Thoracic aorta (tissue), 2 donors: ENCODE results near the gene KDM6A. TPM values are rescaled to one million over a fixed set of nuclear protein-coding genes. Genes with fewer than 3 reads are reported as not detected.

ENCODE experiments used
- ATAC-seq: fragments of 150-250 bp; one replicate; pipeline ENCODE4 v1.8.0; 2017; ENCODE audit warnings: low read depth; ENCODE audit not compliant: insufficient number of reproducible peaks, low FRiP score
- DNase-seq: peaks from one replicate; pipeline ENCODE4 v3.0.0-alpha.2; 2020; ENCODE audit warnings: low spot score
- H3K27ac ChIP-seq, 2 donors: fragments of 200-600 bp; sonication (generic); 1 replicate in 1 of 2; 2 replicates in 1 of 2; pipeline ENCODE4 v1.5.1; 2016; ENCODE audit warnings: mild to moderate bottlenecking in 2 of 2, moderate library complexity in 2 of 2
- H3K27me3 ChIP-seq: fragments of 200-600 bp; sonication (generic); replicated peaks from 2 replicates; pipeline ENCODE4 v1.6.0; 2016; ENCODE audit warnings: mild to moderate bottlenecking; ENCODE audit not compliant: insufficient read depth
- H3K36me3 ChIP-seq: fragments of 200-600 bp; sonication (generic); one replicate; pipeline ENCODE4 v1.5.1; 2016
- H3K4me1 ChIP-seq, 2 donors: fragments of 200-600 bp; sonication (generic); 1 replicate in 1 of 2; 2 replicates in 1 of 2; pipeline versions ENCODE4 v1.5.1 to v1.6.0; 2016; ENCODE audit warnings: low read depth in 2 of 2, mild to moderate bottlenecking in 1 of 2; ENCODE audit not compliant: control insufficient read depth in 1 of 2
- H3K4me3 ChIP-seq: fragments of 200-600 bp; sonication (generic); 2 replicates; pipeline ENCODE4 v1.5.1; 2016; ENCODE audit warnings: mild to moderate bottlenecking
- H3K9me3 ChIP-seq: fragments of 200-600 bp; sonication (generic); 2 replicates; pipeline ENCODE4 v1.5.1; 2016
- total RNA-seq, 2 donors: library from RNA; depleted of rRNA; stranded (reverse); fragments of >200 nt; gene quantifications; one replicate each; pipeline versions ENCODE4 v1.1.0 to v1.2.3, GENCODE V29; 2016
- TF ChIP-seq, protein P1 (sequence below): fragments of 200-600 bp; sonication (generic); IDR thresholded peaks from one replicate; pipeline ENCODE4 v1.5.1; 2019; ENCODE audit warnings: antibody characterized with exemption

KDM6A gene
- total RNA-seq, 2 donors from 2014 or later, result 18.3 to 26.9 TPM

DNA sequence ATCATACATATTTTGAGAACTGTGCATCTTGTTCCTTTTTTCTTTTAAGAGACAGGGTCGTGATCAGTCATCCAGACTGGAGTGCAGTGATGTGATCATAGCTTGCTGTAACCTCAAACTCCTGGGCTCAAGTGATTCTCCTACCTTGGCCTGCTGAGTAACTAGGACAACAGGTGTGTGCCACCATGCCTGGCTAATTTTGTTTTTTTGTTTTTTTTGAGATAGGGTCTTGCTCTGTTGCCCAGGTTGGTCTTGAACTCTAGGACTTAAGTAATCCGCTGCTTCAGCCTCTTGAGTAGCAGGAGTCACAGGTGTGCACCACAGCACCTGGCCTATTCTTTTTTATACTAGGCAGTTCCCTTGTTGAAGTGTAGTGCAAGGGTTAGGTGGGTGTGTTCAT lies 24.6 kb downstream of the KDM6A start:
- Histone ChIP-seq H3K36me3 (no peaks in the 10 kb centered on the region), H3K4me3 (no peak overlapping the region), H3K27ac (no peak overlapping the region), H3K27me3 (no peaks in the 10 kb centered on the region), H3K9me3 (peaks cover 3% of the 10 kb centered on the region), H3K4me1 (peaks cover 4 to 6% of the 10 kb centered on the region in 2 donors)
- ATAC-seq (no peak), DNase-seq (no peak)
- TF ChIP-seq, protein P1, sequence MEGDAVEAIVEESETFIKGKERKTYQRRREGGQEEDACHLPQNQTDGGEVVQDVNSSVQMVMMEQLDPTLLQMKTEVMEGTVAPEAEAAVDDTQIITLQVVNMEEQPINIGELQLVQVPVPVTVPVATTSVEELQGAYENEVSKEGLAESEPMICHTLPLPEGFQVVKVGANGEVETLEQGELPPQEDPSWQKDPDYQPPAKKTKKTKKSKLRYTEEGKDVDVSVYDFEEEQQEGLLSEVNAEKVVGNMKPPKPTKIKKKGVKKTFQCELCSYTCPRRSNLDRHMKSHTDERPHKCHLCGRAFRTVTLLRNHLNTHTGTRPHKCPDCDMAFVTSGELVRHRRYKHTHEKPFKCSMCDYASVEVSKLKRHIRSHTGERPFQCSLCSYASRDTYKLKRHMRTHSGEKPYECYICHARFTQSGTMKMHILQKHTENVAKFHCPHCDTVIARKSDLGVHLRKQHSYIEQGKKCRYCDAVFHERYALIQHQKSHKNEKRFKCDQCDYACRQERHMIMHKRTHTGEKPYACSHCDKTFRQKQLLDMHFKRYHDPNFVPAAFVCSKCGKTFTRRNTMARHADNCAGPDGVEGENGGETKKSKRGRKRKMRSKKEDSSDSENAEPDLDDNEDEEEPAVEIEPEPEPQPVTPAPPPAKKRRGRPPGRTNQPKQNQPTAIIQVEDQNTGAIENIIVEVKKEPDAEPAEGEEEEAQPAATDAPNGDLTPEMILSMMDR, result no peak

DNA sequence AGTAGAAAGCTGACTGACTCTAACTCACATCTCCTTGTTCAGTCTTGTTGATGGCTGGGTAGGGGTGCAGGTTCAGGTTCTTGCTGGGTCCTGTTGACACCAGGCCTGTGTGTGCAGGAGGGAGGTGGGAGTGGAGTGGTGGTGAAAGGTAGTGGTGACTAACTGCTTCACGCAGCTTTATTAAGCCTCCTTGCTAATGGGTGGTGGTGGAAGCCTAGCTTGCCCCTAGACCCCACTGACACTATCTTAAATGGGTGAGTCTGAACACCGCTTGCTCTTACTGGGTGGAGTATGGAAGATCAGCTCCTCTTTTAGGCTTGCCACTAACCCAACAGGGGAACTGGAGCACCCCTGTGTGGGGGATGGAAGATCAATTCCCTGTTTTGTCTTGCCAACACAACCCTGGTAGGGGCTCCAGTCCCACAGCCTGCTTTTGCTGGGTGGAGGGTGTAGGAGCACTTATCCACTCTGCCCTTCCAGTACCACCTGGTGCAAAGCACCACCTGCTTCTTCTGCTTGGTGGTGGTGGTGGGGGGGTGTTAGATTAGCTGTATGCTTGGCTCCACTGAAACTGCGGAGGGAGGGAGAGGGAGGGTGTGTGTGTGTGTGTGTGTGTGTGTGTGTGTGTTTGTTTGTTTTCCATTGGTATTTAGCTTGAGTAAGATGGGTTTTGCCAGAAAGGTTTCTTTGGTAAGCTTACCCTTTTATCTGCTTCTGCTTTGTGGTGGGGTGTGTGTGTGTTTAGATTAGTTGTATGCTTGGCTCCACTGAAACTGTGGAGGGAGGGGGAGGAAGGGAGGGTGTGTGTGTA lies 25.6 kb downstream of the KDM6A start:
- DNase-seq (no peak), ATAC-seq (no peak)
- Histone ChIP-seq H3K27me3 (no peaks in the 10 kb centered on the region), H3K9me3 (peaks cover 3% of the 10 kb centered on the region), H3K4me3 (no peak overlapping the region), H3K4me1 (peaks cover 4 to 6% of the 10 kb centered on the region in 2 donors), H3K36me3 (no peaks in the 10 kb centered on the region), H3K27ac (no peak overlapping the region)
- TF ChIP-seq, protein P1, result no peak

DNA sequence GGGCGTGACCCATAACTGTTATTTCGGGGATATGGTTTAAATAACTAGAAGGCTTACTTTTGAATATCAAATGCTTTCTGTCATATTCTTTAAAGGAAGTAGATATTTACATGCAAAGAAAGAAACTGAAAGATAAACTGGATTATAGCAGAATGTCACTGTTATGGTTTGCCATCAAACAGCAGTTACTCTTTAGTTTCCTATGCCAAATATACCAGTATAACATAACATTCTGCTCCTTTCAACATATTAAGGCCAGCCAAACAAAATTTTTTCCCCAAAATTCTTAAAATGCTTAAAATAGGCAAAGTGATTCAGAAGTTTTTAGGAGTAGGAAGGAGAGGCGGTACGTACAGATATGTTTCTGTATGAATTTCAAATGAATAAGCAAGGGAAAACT lies 27.0 kb downstream of the KDM6A start:
- no peak for ATAC-seq
- TF ChIP-seq, protein P1, result no peak
- H3K4me3 ChIP-seq, result peak overlapping the region; percentile 21
- H3K27me3 ChIP-seq, result no peaks in the 10 kb centered on the region
- DNase-seq, result no peak
- no peak overlapping the region for H3K27ac ChIP-seq
- H3K4me1 ChIP-seq, result peaks cover 9 to 18% of the 10 kb centered on the region in 2 donors
- no peaks in the 10 kb centered on the region for H3K36me3 ChIP-seq
- H3K9me3 ChIP-seq, result peaks cover 3% of the 10 kb centered on the region

DNA sequence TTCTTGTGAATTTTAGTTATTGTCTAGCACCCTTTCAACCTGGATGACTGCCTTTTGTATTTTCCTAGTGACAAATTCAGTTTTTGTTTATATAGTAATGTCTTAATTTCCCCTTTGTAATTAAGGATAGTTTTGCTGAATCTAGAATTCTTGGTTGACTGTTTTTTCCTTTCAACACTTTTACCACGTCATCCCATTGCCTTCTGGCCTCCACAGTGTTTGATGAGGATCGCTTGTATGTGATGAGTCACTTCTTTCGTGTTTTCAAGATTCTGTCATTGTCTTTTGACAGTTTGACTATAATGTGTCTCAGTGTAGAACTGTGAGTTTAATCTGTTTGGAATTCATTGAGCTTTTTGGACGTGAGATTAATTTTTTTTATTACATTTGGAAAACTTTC lies 30.1 kb downstream of the KDM6A start:
- DNase-seq, result no peak
- H3K27me3 ChIP-seq, result no peaks in the 10 kb centered on the region
- H3K4me3 ChIP-seq, result no peak overlapping the region
- H3K27ac ChIP-seq, result no peak overlapping the region
- H3K9me3 ChIP-seq, result no peaks in the 10 kb centered on the region
- peaks cover 13 to 20% of the 10 kb centered on the region in 2 donors for H3K4me1 ChIP-seq
- H3K36me3 ChIP-seq, result no peaks in the 10 kb centered on the region
- TF ChIP-seq, protein P1, result no peak
- ATAC-seq, result no peak

DNA sequence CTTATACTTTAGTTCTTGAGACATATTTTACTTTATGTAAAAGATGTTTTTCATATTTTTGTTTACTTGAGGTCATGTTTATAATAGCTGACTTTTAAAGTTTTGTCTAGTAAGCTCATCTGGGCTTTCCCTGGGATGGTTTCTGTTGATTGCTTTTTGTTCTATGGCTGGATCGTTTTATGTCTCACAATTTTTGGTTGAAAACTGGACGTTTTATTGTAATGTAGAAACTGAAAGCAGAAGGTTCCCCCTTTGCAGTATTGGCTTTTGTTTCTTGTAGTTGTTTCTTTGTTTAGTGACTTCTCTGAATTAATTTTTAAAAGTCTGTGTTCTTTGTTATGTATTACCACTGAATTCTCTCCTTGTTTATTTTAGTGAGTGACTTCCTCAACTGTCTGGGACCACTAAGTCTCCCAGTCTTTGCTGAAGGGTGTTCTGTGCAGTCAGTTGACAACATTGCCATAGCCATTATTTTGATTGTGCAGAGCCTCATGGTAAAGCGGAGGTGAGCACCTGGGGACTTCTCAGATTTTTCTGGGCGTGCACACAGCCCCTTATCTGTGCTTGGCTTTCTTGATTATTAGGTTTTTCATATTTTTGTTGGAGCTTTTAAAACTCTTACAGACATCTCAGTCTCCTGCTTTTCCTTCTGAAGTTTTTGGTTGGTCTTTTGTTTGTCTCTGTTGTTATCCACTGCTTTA lies 31.0 kb downstream of the KDM6A start:
- ATAC-seq, result no peak
- no peak for DNase-seq
- no peaks in the 10 kb centered on the region for H3K36me3 ChIP-seq

More for the DNA sequence above, 31.0 kb downstream of the KDM6A start:
- Histone ChIP-seq H3K4me3 (no peak overlapping the region), H3K27ac (no peak overlapping the region), H3K9me3 (no peaks in the 10 kb centered on the region), H3K4me1 (peaks cover 16 to 20% of the 10 kb centered on the region in 2 donors), H3K27me3 (no peaks in the 10 kb centered on the region)
- TF ChIP-seq, protein P1, result no peak
